ENCODE results near the gene TSPAN19.
"Not testable (repeated sequence)": the region's sequence is repeated elsewhere in the genome, so short reads cannot be mapped to it uniquely, and the experiment has no call there.

Gene TSPAN19

DNA sequence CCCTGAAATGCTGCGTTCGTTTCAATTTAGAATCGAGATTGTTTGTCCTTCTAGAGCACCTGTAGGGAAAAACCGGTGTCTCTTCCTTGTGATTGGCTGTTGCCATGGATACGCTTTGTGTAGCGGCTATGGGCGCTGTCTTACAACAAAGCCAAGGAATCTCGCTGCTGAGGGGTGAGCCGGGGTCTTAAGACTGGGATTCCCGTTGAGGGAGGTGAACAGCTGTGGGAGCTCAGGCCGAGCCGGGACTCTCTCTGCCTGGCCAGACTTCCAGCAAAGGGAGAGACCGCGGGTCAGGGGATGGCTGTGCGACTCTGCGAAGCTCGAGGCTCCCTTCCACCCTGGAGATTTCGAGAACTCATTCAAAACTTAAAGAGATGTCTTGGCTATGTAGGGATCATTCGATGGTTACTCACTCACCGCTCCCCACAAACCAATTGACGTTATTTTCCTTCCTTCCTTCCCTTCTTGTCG is at the start of gene TSPAN19, which contains the start of gene LRRIQ1:
TSS of gene TSPAN19 (minus strand) at position 44 of the 474 bp plus-strand sequence. CDS start 6,331 bp downstream, outside the sequence.
TSS of gene LRRIQ1 (plus strand) at position 118 of the 474 bp plus-strand sequence. CDS start 1,826 bp downstream, outside the sequence.
- DNase-seq (ENCODE audit: low read depth in 1 of 2, low spot score in 1 of 2), result peak; percentile 0 to 17

GRCh38 chr12:85085066-85085465 is 49.0 kb upstream of the TSPAN19 start:
- DNase-seq (ENCODE audit: low read depth in 1 of 2, low spot score in 1 of 2), result no peak

- no peak for DNase-seq (ENCODE audit: low read depth in 1 of 2, low spot score in 1 of 2)
Measured at GRCh38 chr12:85076688-85077430, 40.8 kb upstream of the TSPAN19 start.

GRCh38 chr12:85072826-85073225 is 36.7 kb upstream of the TSPAN19 start:
- DNase-seq (ENCODE audit: low read depth in 1 of 2, low spot score in 1 of 2), result no peak

GRCh38 chr12:85065837-85066482 is 29.9 kb upstream of the TSPAN19 start:
- no peak for DNase-seq (ENCODE audit: low read depth in 1 of 2, low spot score in 1 of 2)

DNA sequence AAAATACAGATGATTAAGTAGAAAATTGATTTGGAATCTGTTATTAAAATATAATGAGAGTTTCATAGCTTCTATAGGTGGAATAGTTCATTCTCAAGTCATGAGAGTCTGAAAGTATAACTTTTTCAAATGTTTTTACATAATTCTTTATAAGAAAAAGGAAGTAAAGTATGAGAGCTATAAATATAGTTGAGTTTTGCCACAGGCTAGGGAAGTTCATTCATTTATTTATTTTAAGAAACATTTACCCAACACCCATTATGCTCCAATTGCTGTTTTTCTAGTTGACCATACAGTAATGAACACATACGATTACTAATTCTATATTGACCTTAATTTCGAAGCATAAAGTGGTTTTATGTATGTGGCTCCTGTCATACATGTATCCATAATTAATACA is 24.8 kb upstream of the TSPAN19 start:
- no peak for DNase-seq (ENCODE audit: low read depth in 1 of 2, low spot score in 1 of 2)

- no peak for DNase-seq (ENCODE audit: low read depth in 1 of 2, low spot score in 1 of 2)
Measured at GRCh38 chr12:85059594-85059993, 23.5 kb upstream of the TSPAN19 start.

GRCh38 chr12:85058339-85058738 is 22.3 kb upstream of the TSPAN19 start:
- DNase-seq (ENCODE audit: low read depth in 1 of 2, low spot score in 1 of 2), result no peak

DNA sequence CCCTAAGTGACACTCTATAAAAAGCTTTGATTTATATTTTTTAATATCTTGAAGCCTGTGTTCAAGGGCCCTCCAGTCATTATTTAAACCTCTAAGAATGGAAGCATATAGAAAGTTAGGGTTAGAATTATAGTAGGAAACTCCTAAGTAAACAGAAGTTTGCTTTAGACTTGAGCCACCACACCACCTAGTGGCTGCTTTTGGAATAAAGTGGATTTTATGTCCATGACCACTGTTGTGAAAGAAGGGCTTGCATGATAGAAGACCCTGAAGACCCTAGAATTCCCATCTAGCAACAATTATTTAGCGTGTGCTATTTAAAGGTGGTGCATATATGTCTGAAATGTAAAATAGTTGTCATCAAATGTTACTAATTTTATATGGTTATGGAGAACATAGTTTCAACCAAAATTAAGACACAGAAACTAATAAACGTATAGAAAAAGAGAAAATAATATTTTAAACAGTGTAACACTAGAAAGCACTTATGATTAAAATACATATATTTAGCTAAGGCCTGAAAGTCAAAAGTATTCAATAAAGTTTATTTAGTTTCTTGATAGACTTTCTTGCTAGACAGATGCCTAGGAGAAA is 21.4 kb upstream of the TSPAN19 start:
- DNase-seq (ENCODE audit: low read depth in 1 of 2, low spot score in 1 of 2), result no peak

DNA sequence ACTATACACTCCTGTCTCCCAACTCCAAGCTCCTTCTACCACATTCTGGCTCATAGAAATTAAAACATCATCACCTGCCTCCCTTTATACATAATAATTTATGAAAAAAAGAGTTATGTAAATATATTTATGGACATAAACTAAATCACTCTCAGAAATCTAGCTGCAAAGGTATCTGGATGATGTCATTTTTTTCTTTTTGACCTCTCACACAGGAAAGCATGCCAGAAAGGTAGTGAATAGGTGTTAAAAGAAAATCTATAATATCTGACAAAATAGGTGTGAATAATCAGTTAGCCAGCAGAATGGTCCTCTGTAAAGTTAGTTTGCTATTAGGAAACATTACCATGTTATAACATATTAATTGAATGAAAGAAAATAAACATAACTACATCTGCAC is 7.8 kb upstream of the TSPAN19 start:
- DNase-seq (ENCODE audit: low read depth in 1 of 2, low spot score in 1 of 2), result no peak

DNA sequence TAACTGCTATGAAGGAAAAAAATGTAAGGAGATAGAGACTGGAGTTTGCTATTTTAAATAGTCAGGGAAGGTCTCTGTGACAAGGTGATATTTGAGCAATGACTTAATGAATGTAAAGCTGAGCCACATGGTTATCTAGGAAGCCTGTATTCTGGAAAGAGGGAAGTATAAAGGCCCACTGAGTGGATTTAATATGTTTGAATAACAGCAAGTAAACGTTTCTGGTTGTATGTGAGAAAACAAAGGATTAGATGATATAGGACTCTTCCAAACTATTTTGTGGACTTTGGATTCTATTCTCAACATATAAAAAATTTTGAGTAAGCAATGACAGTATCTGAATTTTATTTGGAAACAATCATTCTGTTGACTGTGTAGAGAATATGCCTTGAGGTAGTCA is 5.3 kb upstream of the TSPAN19 start:
- DNase-seq (ENCODE audit: low read depth in 1 of 2, low spot score in 1 of 2), result no peak

DNA sequence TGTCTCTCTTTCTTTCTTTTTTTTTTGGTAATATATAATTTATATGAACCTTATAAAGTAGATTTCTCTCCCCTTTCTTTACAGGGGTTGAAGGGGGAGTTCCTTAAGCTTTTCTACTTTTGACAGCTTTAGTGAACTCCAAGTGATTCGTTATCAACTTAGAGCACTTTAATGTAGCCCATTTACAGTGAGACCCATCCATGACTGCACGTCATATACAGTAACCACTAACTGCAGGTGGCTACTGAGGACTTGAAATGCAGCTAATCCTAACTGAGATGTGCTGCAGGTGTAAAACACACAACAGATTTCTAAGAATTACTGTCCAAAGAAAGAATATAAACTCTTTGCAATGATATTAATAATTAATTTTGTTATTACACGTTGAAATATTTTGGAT is 656 bp upstream of the TSPAN19 start:
- DNase-seq (ENCODE audit: low read depth in 1 of 2, low spot score in 1 of 2), result no peak

GRCh38 chr12:85029456-85029855 is 6.6 kb downstream of the TSPAN19 start:
- no peak for DNase-seq (ENCODE audit: low read depth in 1 of 2, low spot score in 1 of 2)

GRCh38 chr12:85018098-85018497 is 18.0 kb downstream of the TSPAN19 start:
- DNase-seq (ENCODE audit: low read depth in 1 of 2, low spot score in 1 of 2), result no peak

DNA sequence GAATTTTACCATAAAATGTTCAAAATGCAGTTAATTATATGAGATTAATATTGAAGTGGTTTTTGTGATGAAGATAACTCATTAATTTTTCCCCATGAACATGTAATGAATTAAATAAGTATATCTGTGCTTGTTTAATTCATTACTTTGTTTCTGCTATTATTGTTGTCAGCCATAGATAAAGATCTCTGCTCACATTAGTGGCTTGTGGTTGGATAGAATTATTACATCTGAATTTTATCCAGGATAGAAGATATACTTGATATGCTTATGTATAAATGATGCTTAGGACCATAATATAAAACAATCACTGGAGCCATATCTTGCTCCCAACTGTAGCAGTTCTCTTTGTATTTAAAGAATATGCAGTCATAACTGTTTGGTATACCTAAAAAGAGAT is 18.5 kb downstream of the TSPAN19 start:
- DNase-seq (ENCODE audit: low read depth in 1 of 2, low spot score in 1 of 2), result no peak

GRCh38 chr12:85017133-85017532 is 18.9 kb downstream of the TSPAN19 start:
- DNase-seq (ENCODE audit: low read depth in 1 of 2, low spot score in 1 of 2), result no peak

GRCh38 chr12:85016413-85016812 is 19.7 kb downstream of the TSPAN19 start:
- DNase-seq (ENCODE audit: low read depth in 1 of 2, low spot score in 1 of 2), result no peak

DNA sequence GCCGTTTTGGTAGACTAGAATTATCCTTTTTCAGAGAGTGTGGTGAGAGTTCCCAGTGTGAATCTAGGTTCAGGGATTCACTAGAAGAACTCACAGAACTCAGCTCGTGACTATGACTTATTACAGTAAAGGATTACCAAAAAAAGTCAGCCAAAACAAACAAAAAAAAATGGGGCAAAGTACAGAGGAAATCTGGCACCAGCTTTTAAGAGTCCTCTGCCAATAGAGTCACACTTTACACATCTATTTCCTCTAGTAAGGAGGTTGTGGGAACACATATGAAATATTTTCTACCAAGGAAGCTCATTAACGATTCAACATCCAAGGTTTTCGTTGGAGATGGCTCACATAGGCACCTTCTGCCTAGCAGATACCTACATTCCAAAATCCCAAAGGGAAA is 28.2 kb downstream of the TSPAN19 start:
- DNase-seq (ENCODE audit: low read depth in 1 of 2, low spot score in 1 of 2), result no peak

- no peak for DNase-seq (ENCODE audit: low read depth in 1 of 2, low spot score in 1 of 2)
Measured at GRCh38 chr12:85006206-85006605, 29.9 kb downstream of the TSPAN19 start.

- no peak for DNase-seq (ENCODE audit: low read depth in 1 of 2, low spot score in 1 of 2)
Measured at GRCh38 chr12:85005615-85006014, 30.5 kb downstream of the TSPAN19 start.

- not testable (repeated sequence) for DNase-seq (ENCODE audit: low read depth in 1 of 2, low spot score in 1 of 2)
Measured at GRCh38 chr12:85005047-85005446, 31.0 kb downstream of the TSPAN19 start.

DNA sequence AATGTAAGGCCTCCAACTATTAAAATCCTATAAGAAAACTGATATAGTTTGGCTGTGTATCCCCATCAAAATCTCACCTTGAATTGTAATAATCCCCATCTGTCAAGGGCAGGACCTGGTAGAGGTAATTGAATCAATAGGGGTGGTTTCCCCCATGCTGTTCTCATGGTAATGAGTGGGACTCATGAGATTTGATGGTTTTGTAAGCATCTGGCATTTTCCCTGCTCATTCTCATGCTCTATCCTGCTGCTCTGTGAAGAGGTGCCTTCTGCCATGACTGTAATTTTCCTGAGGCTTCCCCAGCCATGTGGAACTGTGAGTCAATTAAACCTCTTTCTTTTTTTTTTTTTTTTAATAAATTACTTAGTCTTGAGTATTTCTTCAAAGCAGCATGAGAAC is 31.9 kb downstream of the TSPAN19 start:
- no peak for DNase-seq (ENCODE audit: low read depth in 1 of 2, low spot score in 1 of 2)
